ENCODE measurements around the gene FAM131B. TPM values are rescaled to one million over a fixed set of nuclear protein-coding genes. Genes with fewer than 3 reads are reported as not detected.

The FAM131B gene
- total and polyA plus RNA-seq, 9 of the 15 experiments (the other 6 are each of a cell fraction or from before 2014, with no cell fraction given): 0.03 to 0.04 TPM; not detected in 7

GRCh38 chr7:143385891-143386781, 23.6 kb upstream of the FAM131B start (continued):
- TF ChIP-seq ZBTB40 (IDR thresholded peaks at IDR 0.05): no peak
- no peak for TF ChIP-seq ZBTB40 (CRISPR knock-in tag; IDR thresholded peaks at IDR 0.05)
- TF ChIP-seq LEF1 (IDR thresholded peaks at IDR 0.05): no peak
- TF ChIP-seq MLLT1 (IDR thresholded peaks at IDR 0.05): peak; percentile 64 to 87
- no peak for TF ChIP-seq BACH1 (tag; IDR thresholded peaks at IDR 0.05)
- TF ChIP-seq THRAP3 (IDR thresholded peaks at IDR 0.05; ENCODE audit: borderline replicate concordance): peak; percentile 37; the same call in 1 of the 2 replicates
- no peak for TF ChIP-seq CREB1 (IDR thresholded peaks at IDR 0.05)
- TF ChIP-seq CREB1 (CRISPR knock-in tag; IDR thresholded peaks at IDR 0.05): peak; percentile 29; the same call in 1 of the 2 replicates
- TF ChIP-seq USF1 (CRISPR knock-in tag; IDR thresholded peaks at IDR 0.05): no peak
- no peak for TF ChIP-seq ZNF695 (CRISPR knock-in tag; IDR thresholded peaks at IDR 0.05)
- no peak for TF ChIP-seq PURB (CRISPR knock-in tag; IDR thresholded peaks at IDR 0.05; ENCODE audit: low read depth)
- no peak for TF ChIP-seq KAT2B (IDR thresholded peaks at IDR 0.05; ENCODE audit: low read depth, low read length)
- peak; percentile 70 for TF ChIP-seq ARHGAP35 (IDR thresholded peaks at IDR 0.05; ENCODE audit: partially characterized antibody)
- TF ChIP-seq ZNF584 (CRISPR knock-in tag; IDR thresholded peaks at IDR 0.05; ENCODE audit: low read depth): no peak
- TF ChIP-seq FOXJ2 (tag; IDR thresholded peaks at IDR 0.05): no peak
- no peak for TF ChIP-seq THAP7 (CRISPR knock-in tag; IDR thresholded peaks at IDR 0.05)
- no peak for TF ChIP-seq KDM2B (CRISPR knock-in tag; IDR thresholded peaks at IDR 0.05)
